Measurements from ENCODE around the gene EYA2.

The EYA2 gene

GRCh38 chr20:47224300-47224791 is 329.7 kb downstream of the EYA2 start:
- POLR2A ChIA-PET = no interaction called here
- no peak for TF ChIP-seq CTCF (IDR thresholded peaks at IDR 0.05; ENCODE audit: insufficient read depth, low read length, missing control alignments)
- DNase-seq (ENCODE audit: low read depth, low spot score) = no peak
- no peak overlapping the region for H3K4me3 ChIP-seq (ENCODE audit: low read depth, low read length)
- CTCF ChIA-PET = interaction anchor here (1.4 to 5.0 kb wide), 3 partner anchors 18 to 159 kb away, joined by 3 to 25 read pairs (median 24); no protein-coding TSS in a partner anchor

DNA sequence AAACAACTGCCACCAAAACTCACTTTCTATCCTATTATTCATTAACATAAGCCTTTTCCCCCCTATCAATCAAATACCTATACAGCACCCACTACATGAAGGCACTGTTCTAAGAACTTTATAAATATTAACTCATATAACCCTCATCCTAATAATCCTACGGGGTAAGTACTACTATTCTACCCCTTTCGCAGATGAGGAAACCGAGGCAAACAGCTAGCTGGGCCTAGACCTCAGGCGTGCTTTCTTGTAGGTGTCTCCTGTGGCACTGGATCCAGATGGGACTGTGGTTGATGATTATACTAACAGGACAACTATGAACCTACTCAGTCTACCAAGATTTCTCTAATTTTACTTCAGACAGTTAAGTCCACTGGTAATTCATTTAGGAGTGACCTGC is 330.2 kb downstream of the EYA2 start:
- CTCF ChIA-PET = interaction anchor here (1.0 to 5.0 kb wide), 2 partner anchors 19 to 48 kb away, joined by 3 to 24 read pairs; no protein-coding TSS in a partner anchor
- POLR2A ChIA-PET = no interaction called here
- DNase-seq (ENCODE audit: low read depth, low spot score) = no peak

DNA sequence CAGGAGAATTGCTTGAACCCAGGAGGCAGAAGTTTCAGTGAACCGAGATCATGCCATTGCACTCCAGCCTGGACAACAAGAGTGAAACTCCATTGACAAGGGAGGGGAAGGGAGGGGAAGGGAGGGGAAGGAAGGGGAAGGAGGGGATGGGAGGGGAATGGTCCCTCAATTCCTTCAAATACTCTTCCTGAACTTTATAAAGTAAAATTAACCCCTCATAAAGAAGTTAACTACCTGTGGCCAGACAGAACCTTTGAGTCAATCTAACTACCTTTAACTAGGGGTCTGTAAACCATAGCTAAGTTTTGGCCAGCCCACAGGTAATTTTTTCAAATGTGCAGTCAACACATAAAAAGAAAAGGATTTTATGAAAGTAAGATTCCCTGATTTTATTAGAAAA is 330.8 kb downstream of the EYA2 start:
- DNase-seq (ENCODE audit: low read depth, low spot score) = no peak
- TF ChIP-seq CTCF (IDR thresholded peaks at IDR 0.05; ENCODE audit: insufficient read depth, low read length, missing control alignments) = no peak
- CTCF ChIA-PET = interaction anchor here (1.0 to 5.0 kb wide), 2 partner anchors 19 to 47 kb away, joined by 3 to 24 read pairs; no protein-coding TSS in a partner anchor
- POLR2A ChIA-PET = no interaction called here
- H3K4me3 ChIP-seq (ENCODE audit: low read depth, low read length) = no peak overlapping the region

More for the DNA sequence above, 330.2 kb downstream of the EYA2 start:
- TF ChIP-seq CTCF (IDR thresholded peaks at IDR 0.05; ENCODE audit: insufficient read depth, low read length, missing control alignments) = no peak
- no peak overlapping the region for H3K4me3 ChIP-seq (ENCODE audit: low read depth, low read length)

- no peak overlapping the region for H3K4me3 ChIP-seq (ENCODE audit: low read depth, low read length)
- CTCF ChIA-PET = interaction anchor here (1.0 to 7.4 kb wide), 6 partner anchors 9 to 156 kb away, joined by 3 to 49 read pairs (median 6); no protein-coding TSS in a partner anchor
- POLR2A ChIA-PET = interaction anchor here (1.0 kb wide), 1 partner anchor 90 kb away, joined by 4 read pairs; no protein-coding TSS in a partner anchor
- TF ChIP-seq CTCF (IDR thresholded peaks at IDR 0.05; ENCODE audit: insufficient read depth, low read length, missing control alignments) = no peak
- DNase-seq (ENCODE audit: low read depth, low spot score) = no peak
Observed at GRCh38 chr20:47227119-47227518, 332.5 kb downstream of the EYA2 start.

DNA sequence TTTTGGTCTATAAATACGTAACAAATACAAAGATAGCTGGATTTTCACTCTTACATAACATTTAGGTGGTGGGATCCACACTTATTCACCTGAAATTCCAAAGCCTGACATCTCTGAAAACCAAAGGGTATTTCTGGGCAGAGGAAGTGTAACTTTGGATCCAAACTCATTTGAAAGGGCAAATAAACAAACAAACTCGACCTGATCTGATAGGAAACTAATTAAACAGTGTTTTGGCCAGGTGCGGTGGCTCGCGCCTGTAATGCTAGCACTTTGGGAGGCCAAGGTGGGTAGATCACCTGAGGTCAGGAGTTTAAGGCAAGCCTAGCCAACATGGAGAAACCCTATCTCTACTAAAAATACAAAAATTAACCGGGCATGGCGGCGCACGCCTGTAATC is 332.9 kb downstream of the EYA2 start:
- ChIA-PET CTCF (interaction anchor here (1.0 to 7.4 kb wide), 6 partner anchors 10 to 156 kb away, joined by 3 to 49 read pairs (median 6); no protein-coding TSS in a partner anchor), POLR2A (no interaction called here)
- H3K4me3 ChIP-seq (ENCODE audit: low read depth, low read length) = no peak overlapping the region
- no peak for DNase-seq (ENCODE audit: low read depth, low spot score)
- TF ChIP-seq CTCF (IDR thresholded peaks at IDR 0.05; ENCODE audit: insufficient read depth, low read length, missing control alignments) = no peak

DNA sequence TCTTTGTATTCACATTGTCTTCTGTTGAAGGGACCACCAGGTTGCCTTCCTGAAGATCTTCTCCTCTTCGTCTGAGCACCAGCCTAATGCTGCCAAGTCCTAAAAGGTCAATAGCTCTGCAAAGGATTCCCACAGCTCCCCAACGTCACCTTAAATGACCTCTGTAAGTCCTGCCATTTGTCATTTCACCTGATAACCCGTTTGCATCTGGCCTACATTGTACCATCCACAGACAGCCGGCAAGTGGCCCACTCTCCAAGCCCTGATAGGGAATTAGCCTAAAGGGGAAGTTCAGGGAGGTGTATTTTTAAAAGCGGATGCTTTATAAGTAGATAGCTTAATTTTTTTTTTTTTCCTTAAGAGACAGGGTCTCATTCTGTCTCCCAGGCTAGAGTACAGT is 334.0 kb downstream of the EYA2 start:
- ChIA-PET POLR2A (no interaction called here), CTCF (interaction anchor here (0.7 to 7.4 kb wide), 9 partner anchors 9 to 155 kb away, joined by 3 to 49 read pairs (median 5); no protein-coding TSS in a partner anchor)
- H3K4me3 ChIP-seq (ENCODE audit: low read depth, low read length) = no peak overlapping the region
- no peak for DNase-seq (ENCODE audit: low read depth, low spot score)
- TF ChIP-seq CTCF (IDR thresholded peaks at IDR 0.05; ENCODE audit: insufficient read depth, low read length, missing control alignments) = no peak

Data from AG04449 (cell line).